Stomach (tissue), 4 donors: Measurements from ENCODE around the gene ATP5IF1.

Source experiments
- EP300 ChIP-seq: sonication (generic); formaldehyde crosslinking; IDR thresholded peaks from one replicate; pipeline ENCODE4 v1.6.1; 2017; ENCODE audit warnings: antibody characterized with exemption
- POLR2A ChIP-seq, 4 donors: fragments of 450-650 bp; IDR thresholded peaks; one replicate each; pipeline ENCODE4 v1.6.1; 2016; ENCODE audit warnings: antibody characterized with exemption in 4 of 4, control low read depth in 2 of 4, mild to moderate bottlenecking in 1 of 4, moderate library complexity in 1 of 4
- POLR2AphosphoS5 ChIP-seq, 3 donors: sonication (generic); formaldehyde crosslinking; IDR thresholded peaks; one replicate each; pipeline ENCODE4 v1.6.1; 2016; ENCODE audit warnings: antibody characterized with exemption in 3 of 3
- TF ChIP-seq, protein P1 (sequence below), 7 experiments: fragments of 450-650 bp in 4 of 7; fragments of 200-600 bp in 3 of 7; sonication (generic) in 3 of 7; IDR thresholded peaks; one replicate each; pipeline ENCODE4 v1.5.1; 2016 to 2019; ENCODE audit warnings: antibody characterized with exemption in 7 of 7, control low read depth in 2 of 7, mild to moderate bottlenecking in 1 of 7

- TF ChIP-seq, protein P1, sequence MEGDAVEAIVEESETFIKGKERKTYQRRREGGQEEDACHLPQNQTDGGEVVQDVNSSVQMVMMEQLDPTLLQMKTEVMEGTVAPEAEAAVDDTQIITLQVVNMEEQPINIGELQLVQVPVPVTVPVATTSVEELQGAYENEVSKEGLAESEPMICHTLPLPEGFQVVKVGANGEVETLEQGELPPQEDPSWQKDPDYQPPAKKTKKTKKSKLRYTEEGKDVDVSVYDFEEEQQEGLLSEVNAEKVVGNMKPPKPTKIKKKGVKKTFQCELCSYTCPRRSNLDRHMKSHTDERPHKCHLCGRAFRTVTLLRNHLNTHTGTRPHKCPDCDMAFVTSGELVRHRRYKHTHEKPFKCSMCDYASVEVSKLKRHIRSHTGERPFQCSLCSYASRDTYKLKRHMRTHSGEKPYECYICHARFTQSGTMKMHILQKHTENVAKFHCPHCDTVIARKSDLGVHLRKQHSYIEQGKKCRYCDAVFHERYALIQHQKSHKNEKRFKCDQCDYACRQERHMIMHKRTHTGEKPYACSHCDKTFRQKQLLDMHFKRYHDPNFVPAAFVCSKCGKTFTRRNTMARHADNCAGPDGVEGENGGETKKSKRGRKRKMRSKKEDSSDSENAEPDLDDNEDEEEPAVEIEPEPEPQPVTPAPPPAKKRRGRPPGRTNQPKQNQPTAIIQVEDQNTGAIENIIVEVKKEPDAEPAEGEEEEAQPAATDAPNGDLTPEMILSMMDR (IDR thresholded peaks at IDR 0.05), result peak in 1 of 7 experiments; percentile 20
- TF ChIP-seq POLR2A (IDR thresholded peaks at IDR 0.05) (peak in 2 of 4 donors; percentile 40 to 50), POLR2AphosphoS5 (IDR thresholded peaks at IDR 0.05) (peak; percentile 82 to 96 (median 93)), EP300 (no peak)
These were observed 3.2 kb upstream of the ATP5IF1 start, which contains the start of gene DNAJC8 for GRCh38 chr1:28232558-28233263.
